Liver (tissue), 3 donors: Measurements from ENCODE around the gene MLEC.

Experiments used
- CTCF ChIP-seq: fragments of 150-350 bp; IDR thresholded peaks from 2 replicates; pipeline ENCODE4 v1.5.1; 2017; ENCODE audit warnings: improper control_type of control experiment, low read depth, low read length; ENCODE audit not compliant: missing input control
- REST ChIP-seq: IDR thresholded peaks from 2 replicates; pipeline ENCODE4 v1.6.1; 2016; ENCODE audit warnings: antibody characterized with exemption, mild to moderate bottlenecking
- TAF1 ChIP-seq: conservative IDR thresholded peaks from 2 replicates; pipeline ENCODE4 v1.6.1; 2016; ENCODE audit warnings: antibody characterized with exemption, mild to moderate bottlenecking
- YY1 ChIP-seq: IDR thresholded peaks from 2 replicates; pipeline ENCODE4 v1.6.1; 2016; ENCODE audit warnings: antibody characterized with exemption, mild to moderate bottlenecking
- donor health status: healthy.
- donor health status: healthy.

- TF ChIP-seq CTCF (no peak), TAF1 (no peak), REST (no peak), YY1 (no peak)
These were observed 46.6 kb downstream of the MLEC start for GRCh38 chr12:120733574-120733973.
